Transverse colon (tissue), 4 donors: ENCODE data around the gene HMMR.

Source experiments
- EP300 ChIP-seq: sonication (generic); formaldehyde crosslinking; IDR thresholded peaks from one replicate; pipeline ENCODE4 v1.6.1; 2017; ENCODE audit warnings: antibody characterized with exemption, low read depth
- POLR2A ChIP-seq: fragments of 450-650 bp; IDR thresholded peaks from one replicate; pipeline ENCODE4 v1.6.1; 2016; ENCODE audit warnings: antibody characterized with exemption, mild to moderate bottlenecking, moderate library complexity
- POLR2AphosphoS5 ChIP-seq, 3 donors: sonication (generic); formaldehyde crosslinking; IDR thresholded peaks; one replicate each; pipeline ENCODE4 v1.6.1; 2016; ENCODE audit warnings: antibody characterized with exemption in 3 of 3
- TF ChIP-seq, protein P1 (sequence below), 5 experiments: fragments of 200-600 bp in 3 of 5; fragments of 450-650 bp in 2 of 5; sonication (generic) in 3 of 5; IDR thresholded peaks; 1 replicate in 2 of 5; 2 replicates in 3 of 5; pipeline ENCODE4 v1.5.1; 2016 to 2017; ENCODE audit warnings: antibody characterized with exemption in 5 of 5, inconsistent platforms in 3 of 5, mild to moderate bottlenecking in 2 of 5, moderate library complexity in 1 of 5

DNA sequence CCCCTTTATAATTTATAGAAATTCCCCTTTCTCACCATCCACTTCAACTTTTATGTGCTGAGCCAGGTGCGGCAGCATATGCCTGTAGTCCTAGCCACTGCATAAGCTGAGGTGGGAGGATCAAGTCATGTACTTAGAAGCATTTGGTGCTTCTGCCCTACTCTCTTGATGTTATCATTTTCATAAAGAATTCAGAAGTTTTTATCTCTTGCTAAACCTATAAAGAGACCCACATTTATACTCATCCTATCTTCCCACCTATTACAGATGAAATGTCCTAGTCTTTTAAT, 18.5 kb downstream of the HMMR start:
- TF ChIP-seq, protein P1, sequence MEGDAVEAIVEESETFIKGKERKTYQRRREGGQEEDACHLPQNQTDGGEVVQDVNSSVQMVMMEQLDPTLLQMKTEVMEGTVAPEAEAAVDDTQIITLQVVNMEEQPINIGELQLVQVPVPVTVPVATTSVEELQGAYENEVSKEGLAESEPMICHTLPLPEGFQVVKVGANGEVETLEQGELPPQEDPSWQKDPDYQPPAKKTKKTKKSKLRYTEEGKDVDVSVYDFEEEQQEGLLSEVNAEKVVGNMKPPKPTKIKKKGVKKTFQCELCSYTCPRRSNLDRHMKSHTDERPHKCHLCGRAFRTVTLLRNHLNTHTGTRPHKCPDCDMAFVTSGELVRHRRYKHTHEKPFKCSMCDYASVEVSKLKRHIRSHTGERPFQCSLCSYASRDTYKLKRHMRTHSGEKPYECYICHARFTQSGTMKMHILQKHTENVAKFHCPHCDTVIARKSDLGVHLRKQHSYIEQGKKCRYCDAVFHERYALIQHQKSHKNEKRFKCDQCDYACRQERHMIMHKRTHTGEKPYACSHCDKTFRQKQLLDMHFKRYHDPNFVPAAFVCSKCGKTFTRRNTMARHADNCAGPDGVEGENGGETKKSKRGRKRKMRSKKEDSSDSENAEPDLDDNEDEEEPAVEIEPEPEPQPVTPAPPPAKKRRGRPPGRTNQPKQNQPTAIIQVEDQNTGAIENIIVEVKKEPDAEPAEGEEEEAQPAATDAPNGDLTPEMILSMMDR (IDR thresholded peaks at IDR 0.05), result no peak
- no peak for TF ChIP-seq POLR2A
- TF ChIP-seq EP300, result no peak
- TF ChIP-seq POLR2AphosphoS5 (IDR thresholded peaks at IDR 0.05), result no peak
